Measurements from ENCODE around the gene SOX18. TPM values are rescaled to one million over a fixed set of nuclear protein-coding genes. Genes with fewer than 3 reads are reported as not detected.

Gene SOX18
- total and polyA plus RNA-seq, 2 of the 13 experiments (the other 11 are each of a cell fraction or from before 2014, with no cell fraction given): 1.6 to 1.9 TPM

GRCh38 chr20:64071341-64072332 lies 22.2 kb upstream of the SOX18 start (continued):
- TF ChIP-seq ZFP36L1 (CRISPR knock-in tag; IDR thresholded peaks at IDR 0.05): no peak
- no peak for TF ChIP-seq FOXK2 (IDR thresholded peaks at IDR 0.05)

- H3K79me2 ChIP-seq (ENCODE audit: insufficient read depth, low read length): no peaks in the 10 kb centered on the region
- in situ Hi-C loops (cut with HindIII; ENCODE audit: extremely low pct_ligation_motif_present, low pct_unique_long_range_greater_than_20kb) (no loop called here), intact Hi-C loops (cut with micrococcal nuclease; ENCODE audit: unreplicated experiment) (no loop called here)
- no peaks in the 10 kb centered on the region for H3K36me3 ChIP-seq (replicated peaks in 1 of 2; ENCODE audit: control insufficient read depth in 1 of 2, insufficient read depth in 2 of 2, low read length in 2 of 2)
- no peak overlapping the region for H2AFZ ChIP-seq (ENCODE audit: low read length)
- ChIA-PET POLR2A (interaction anchor here (0.7 to 1.9 kb wide), 4 partner anchors 10 to 90 kb away, joined by 3 to 8 read pairs (median 4); partner anchors contain the start of genes OPRL1 and PRPF6), CTCF (ENCODE audit: low intra/inter-chr PET ratio, low total read pairs) (interaction anchor here (1.1 to 1.6 kb wide), 5 partner anchors 16 to 533 kb away, joined by 3 to 13 read pairs (median 4); partner anchors contain the start of gene PTK6)
- peaks cover 3 to 11% of the 10 kb centered on the region in 2 experiments; a peak in 2 of 5 replicates for H3K27me3 ChIP-seq (ENCODE audit: control insufficient read depth in 1 of 2, insufficient read depth in 2 of 2, low read length in 2 of 2)
- H3K4me3 ChIP-seq (replicated peaks in 1 of 3; ENCODE audit: insufficient read depth in 1 of 3, low read depth in 2 of 3, low read length in 3 of 3): no peak overlapping the region
- no peaks in the 10 kb centered on the region for H3K9me3 ChIP-seq (ENCODE audit: low read length)
- 79% methylated on average over 31 of the region's 31 CpGs for whole genome bisulfite sequencing (ENCODE audit: low lambda C conversion rate)
- H4K20me1 ChIP-seq (ENCODE audit: insufficient read depth, low read length): no peaks in the 10 kb centered on the region
- H3K4me1 ChIP-seq (ENCODE audit: insufficient read depth, low read length): peaks cover 30% of the 10 kb centered on the region
- H3K27ac ChIP-seq (ENCODE audit: extremely low read length, insufficient read depth, low read length): no peak overlapping the region
- TF ChIP-seq PRDM15 (CRISPR knock-in tag; IDR thresholded peaks at IDR 0.05) (no peak), SATB2 (CRISPR knock-in tag; IDR thresholded peaks at IDR 0.05) (no peak), XBP1 (CRISPR knock-in tag; IDR thresholded peaks at IDR 0.05) (no peak), ZBTB21 (CRISPR knock-in tag; IDR thresholded peaks at IDR 0.05) (0 out of 2 replicates have a peak, but pooled peaks have one; percentile 6), SMYD3 (CRISPR knock-in tag; IDR thresholded peaks at IDR 0.05) (no peak), PHF20 (CRISPR knock-in tag; IDR thresholded peaks at IDR 0.05) (0 out of 2 replicates have a peak, but pooled peaks have one; percentile 36), TAF1 (CRISPR knock-in tag; IDR thresholded peaks at IDR 0.05) (0 out of 2 replicates have a peak, but pooled peaks have one; percentile 2), RCOR2 (CRISPR knock-in tag; IDR thresholded peaks at IDR 0.05) (no peak), NRL (CRISPR knock-in tag; IDR thresholded peaks at IDR 0.05; ENCODE audit: borderline replicate concordance) (0 out of 2 replicates have a peak, but pooled peaks have one; percentile 4), ZNF30 (CRISPR knock-in tag; IDR thresholded peaks at IDR 0.05) (0 out of 2 replicates have a peak, but pooled peaks have one; percentile 62), TFDP1 (CRISPR knock-in tag; IDR thresholded peaks at IDR 0.05; ENCODE audit: borderline replicate concordance) (no peak), ZEB1 (IDR thresholded peaks at IDR 0.05; ENCODE audit: insufficient replicate concordance, low read depth) (peak; percentile 7), ZNF850 (CRISPR knock-in tag; conservative IDR thresholded peaks at IDR 0.05) (no peak), CHD2 (IDR thresholded peaks at IDR 0.05; ENCODE audit: low read depth, low read length) (peak; percentile 35; the same call in 1 of the 2 replicates), POLR2A (IDR thresholded peaks at IDR 0.05; ENCODE audit: insufficient read depth in 1 of 2, low read depth in 2 of 2, low read length in 2 of 2) (0 out of 4 replicates have a peak, but pooled peaks of 1 of the 2 experiments have one; percentile 3)
- no peak for ATAC-seq
- no peak overlapping the region for H3K4me2 ChIP-seq (ENCODE audit: low read depth, low read length)
- DNase-seq (ENCODE audit: low spot score): no peak
- BruUV-seq (replicated peaks): no TSS peak
- no peak for FAIRE-seq
- no peak overlapping the region for H3K9ac ChIP-seq (ENCODE audit: insufficient read depth, low read depth, low read length)
These were observed 21.0 kb upstream of the SOX18 start for GRCh38 chr20:64070244-64070993.

All from HepG2 (cell line).